ENCODE measurements around the gene GMEB2. TPM values are rescaled to one million over a fixed set of nuclear protein-coding genes. Genes with fewer than 3 reads are reported as not detected.

The GMEB2 gene
- total RNA-seq, 1 experiment from 2014 or later, result 19.6 TPM

DNA sequence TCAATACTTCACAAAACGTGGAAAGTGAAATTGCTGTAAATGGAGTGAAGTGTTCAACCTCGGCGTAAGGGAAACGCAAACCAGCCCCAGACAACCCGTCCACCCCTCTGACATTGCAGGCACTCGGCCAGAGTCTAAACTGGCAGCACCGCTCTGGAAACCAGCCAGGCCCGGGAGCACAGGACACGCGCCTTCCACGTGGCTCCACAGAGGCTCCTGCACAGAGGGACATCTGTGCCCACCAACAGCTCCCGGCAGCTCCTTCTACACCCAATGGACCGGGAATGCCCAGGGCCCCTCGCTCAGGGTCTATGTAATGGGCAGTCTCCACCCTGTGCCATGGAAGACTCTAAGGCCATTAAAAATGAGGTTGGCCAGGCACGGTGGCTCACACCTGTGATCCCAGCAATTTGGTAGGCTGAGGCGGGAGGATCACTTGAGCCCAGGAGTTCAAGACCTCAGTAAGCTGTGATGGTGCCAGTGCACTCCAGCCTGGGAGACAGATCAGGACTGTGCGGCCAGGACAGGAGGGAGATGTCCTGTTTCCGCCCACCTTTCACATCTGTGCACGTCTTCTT lies 49.5 kb downstream of the GMEB2 start:
- Mint-ChIP-seq H3K27me3 (ENCODE audit: insufficient read depth, unreplicated experiment) (no peaks in the 10 kb centered on the region), H3K27ac (ENCODE audit: low read depth, unreplicated experiment) (no peak overlapping the region), H3K36me3 (ENCODE audit: insufficient read depth, unreplicated experiment) (no peaks in the 10 kb centered on the region), H3K9me3 (ENCODE audit: unreplicated experiment) (no peaks in the 10 kb centered on the region), H3K4me1 (ENCODE audit: insufficient read depth, unreplicated experiment) (no peaks in the 10 kb centered on the region), H3K4me3 (ENCODE audit: unreplicated experiment) (no peak overlapping the region)
- DNase-seq (ENCODE audit: unreplicated experiment), result no peak
- TF ChIP-seq, protein P1, sequence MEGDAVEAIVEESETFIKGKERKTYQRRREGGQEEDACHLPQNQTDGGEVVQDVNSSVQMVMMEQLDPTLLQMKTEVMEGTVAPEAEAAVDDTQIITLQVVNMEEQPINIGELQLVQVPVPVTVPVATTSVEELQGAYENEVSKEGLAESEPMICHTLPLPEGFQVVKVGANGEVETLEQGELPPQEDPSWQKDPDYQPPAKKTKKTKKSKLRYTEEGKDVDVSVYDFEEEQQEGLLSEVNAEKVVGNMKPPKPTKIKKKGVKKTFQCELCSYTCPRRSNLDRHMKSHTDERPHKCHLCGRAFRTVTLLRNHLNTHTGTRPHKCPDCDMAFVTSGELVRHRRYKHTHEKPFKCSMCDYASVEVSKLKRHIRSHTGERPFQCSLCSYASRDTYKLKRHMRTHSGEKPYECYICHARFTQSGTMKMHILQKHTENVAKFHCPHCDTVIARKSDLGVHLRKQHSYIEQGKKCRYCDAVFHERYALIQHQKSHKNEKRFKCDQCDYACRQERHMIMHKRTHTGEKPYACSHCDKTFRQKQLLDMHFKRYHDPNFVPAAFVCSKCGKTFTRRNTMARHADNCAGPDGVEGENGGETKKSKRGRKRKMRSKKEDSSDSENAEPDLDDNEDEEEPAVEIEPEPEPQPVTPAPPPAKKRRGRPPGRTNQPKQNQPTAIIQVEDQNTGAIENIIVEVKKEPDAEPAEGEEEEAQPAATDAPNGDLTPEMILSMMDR (IDR thresholded peaks at IDR 0.05; ENCODE audit: unreplicated experiment), result no peak
- BruUV-seq (replicated peaks), result no TSS peak
- ChIA-PET CTCF (interaction anchor here (0.6 to 1.3 kb wide), 6 partner anchors 16 to 636 kb away, joined by 3 to 5 read pairs (median 3); no protein-coding TSS in a partner anchor), POLR2A (no interaction called here)
- intact Hi-C loops (cut with micrococcal nuclease), result no loop called here

- Mint-ChIP-seq H3K4me1 (ENCODE audit: insufficient read depth, unreplicated experiment) (no peaks in the 10 kb centered on the region), H3K9me3 (ENCODE audit: unreplicated experiment) (no peaks in the 10 kb centered on the region), H3K4me3 (ENCODE audit: unreplicated experiment) (no peak overlapping the region), H3K27ac (ENCODE audit: low read depth, unreplicated experiment) (peak overlapping the region; percentile 40), H3K27me3 (ENCODE audit: insufficient read depth, unreplicated experiment) (no peaks in the 10 kb centered on the region), H3K36me3 (ENCODE audit: insufficient read depth, unreplicated experiment) (no peaks in the 10 kb centered on the region)
- ChIA-PET CTCF (interaction anchor here (0.7 to 1.3 kb wide), 2 partner anchors 33 to 38 kb away, joined by 3 to 5 read pairs; no protein-coding TSS in a partner anchor), POLR2A (interaction anchor here (0.6 kb wide), 2 partner anchors 10 to 35 kb away, joined by 3 to 4 read pairs; no protein-coding TSS in a partner anchor)
- intact Hi-C loops (cut with micrococcal nuclease), result no loop called here
- TF ChIP-seq, protein P1 (IDR thresholded peaks at IDR 0.05; ENCODE audit: unreplicated experiment), result no peak
- DNase-seq (ENCODE audit: unreplicated experiment), result no peak
- no TSS peak for BruUV-seq (replicated peaks)
Observed at GRCh38 chr20:63576311-63576710, 50.6 kb downstream of the GMEB2 start.

DNA sequence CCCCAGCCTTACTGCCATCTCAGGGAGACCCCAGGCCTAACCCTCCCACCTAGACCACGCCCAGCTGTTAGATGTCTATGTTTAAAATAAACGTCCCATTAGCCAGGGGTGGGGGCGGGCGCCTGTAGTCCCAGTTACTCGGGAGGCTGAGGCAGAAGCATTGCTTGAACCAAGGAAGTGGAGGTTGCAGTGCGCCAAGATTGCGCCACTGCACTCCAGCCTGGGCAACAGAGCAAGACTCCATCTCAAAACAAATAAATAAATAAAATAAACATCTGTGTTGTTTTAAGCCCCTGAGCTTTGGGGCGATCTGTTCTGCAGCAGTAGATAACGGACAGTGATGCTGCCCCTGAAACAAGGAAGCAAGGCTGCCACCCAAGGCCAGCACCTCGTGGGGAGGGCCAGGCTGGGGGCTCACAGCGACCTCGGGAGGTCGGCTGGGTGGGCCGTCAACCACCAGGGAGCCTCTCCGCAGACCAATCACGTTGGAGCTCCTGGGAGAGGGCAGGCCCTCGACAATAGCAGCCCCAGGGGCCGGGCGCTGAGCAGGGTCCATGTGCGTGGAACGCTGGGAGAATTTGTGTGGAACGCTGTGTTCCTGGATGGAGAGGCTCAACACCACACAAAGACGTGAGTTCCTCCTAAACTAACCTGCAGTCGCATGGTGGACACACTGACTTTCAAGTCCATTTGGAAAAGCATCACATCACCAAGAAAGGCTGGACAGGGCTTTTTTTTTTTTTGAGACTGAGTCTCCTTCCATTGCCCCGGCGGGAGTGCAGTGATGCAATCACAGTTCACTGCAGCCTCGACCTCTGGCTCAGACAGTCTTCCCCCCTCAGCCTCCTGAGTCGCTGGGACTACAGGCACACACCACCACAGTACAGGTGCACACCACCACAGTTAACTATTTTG lies 51.8 kb downstream of the GMEB2 start:
- H3K4me1 Mint-ChIP-seq (ENCODE audit: insufficient read depth, unreplicated experiment), result no peaks in the 10 kb centered on the region
- peak; percentile 54 for DNase-seq (ENCODE audit: unreplicated experiment)
- peak overlapping the region; percentile 78 for H3K4me3 Mint-ChIP-seq (ENCODE audit: unreplicated experiment)
- no TSS peak for BruUV-seq (replicated peaks)
- TF ChIP-seq, protein P1 (IDR thresholded peaks at IDR 0.05; ENCODE audit: unreplicated experiment), result no peak
- H3K27me3 Mint-ChIP-seq (ENCODE audit: insufficient read depth, unreplicated experiment), result no peaks in the 10 kb centered on the region
- no peak overlapping the region for H3K27ac Mint-ChIP-seq (ENCODE audit: low read depth, unreplicated experiment)
- ChIA-PET CTCF (no interaction called here), POLR2A (interaction anchor here (1.1 to 2.5 kb wide), 3 partner anchors 10 to 290 kb away, joined by 4 to 12 read pairs (median 5); partner anchors contain the start of gene TPD52L2)
- intact Hi-C loops (cut with micrococcal nuclease), result no loop called here
- no peaks in the 10 kb centered on the region for H3K36me3 Mint-ChIP-seq (ENCODE audit: insufficient read depth, unreplicated experiment)
- no peaks in the 10 kb centered on the region for H3K9me3 Mint-ChIP-seq (ENCODE audit: unreplicated experiment)
